CD4-positive, alpha-beta memory T cell (primary cell): ENCODE measurements around the gene RNF217. TPM values are rescaled to one million over a fixed set of nuclear protein-coding genes. Genes with fewer than 3 reads are reported as not detected.

Experiments used
- CTCF ChIA-PET: fragments of 350-600 bp; sonication (Branson Sonifier 250); formaldehyde crosslinking; loops from one replicate; lab custom pipeline; 2021; ENCODE audit warnings: inconsistent platforms; ENCODE audit not compliant: partially characterized antibody; lab: Charles Lee
- POLR2A ChIA-PET: fragments of 350-600 bp; sonication (Branson Sonifier 250); formaldehyde crosslinking; loops from one replicate; lab custom pipeline; 2021; ENCODE audit not compliant: partially characterized antibody; lab: Charles Lee
- DNase-seq, 5 donors: peaks; one replicate each; pipeline versions ENCODE4 v3.0.0 to v3.0.0-alpha.2; 2020 to 2022; ENCODE audit warnings: mixed read lengths in 1 of 5
- H3K27ac ChIP-seq: one replicate; pipeline ENCODE4 v1.7.0; 2013; ENCODE audit warnings: low read depth, low read length
- H3K27me3 ChIP-seq: 2 replicates; pipeline ENCODE4 v1.7.0; 2013; ENCODE audit warnings: mild to moderate bottlenecking, low read length, moderate library complexity; ENCODE audit not compliant: insufficient read depth
- H3K36me3 ChIP-seq: 2 replicates; pipeline ENCODE4 v1.7.0; 2013; ENCODE audit warnings: mild to moderate bottlenecking, low read length, moderate library complexity; ENCODE audit not compliant: insufficient read depth
- H3K4me1 ChIP-seq: 2 replicates; pipeline ENCODE4 v1.7.0; 2013; ENCODE audit warnings: mild to moderate bottlenecking, low read length, moderate library complexity; ENCODE audit not compliant: insufficient read depth
- H3K4me3 ChIP-seq, 2 donors: one replicate each; pipeline ENCODE4 v1.7.0; 2013; ENCODE audit warnings: low read length in 2 of 2, mild to moderate bottlenecking in 1 of 2
- H3K9me3 ChIP-seq, 2 donors: one replicate each; pipeline ENCODE4 v1.7.0; 2013; ENCODE audit warnings: low read length in 2 of 2, control low read depth in 1 of 2; ENCODE audit not compliant: control insufficient read depth in 1 of 2
- H3K27ac Mint-ChIP-seq, 7 donors: one replicate each; pipeline ENCODE4 v1.8.0; 2020 to 2021; ENCODE audit warnings: mixed read lengths in 7 of 7, mild to moderate bottlenecking in 6 of 7, inconsistent platforms in 3 of 7, moderate library complexity in 3 of 7
- H3K27me3 Mint-ChIP-seq, 2 donors: one replicate each; pipeline ENCODE4 v1.8.0; 2020 to 2021; ENCODE audit warnings: mixed read lengths in 2 of 2
- H3K36me3 Mint-ChIP-seq, 2 donors: one replicate each; pipeline ENCODE4 v1.8.0; 2020 to 2021; ENCODE audit warnings: mixed read lengths in 2 of 2, inconsistent platforms in 1 of 2, mild to moderate bottlenecking in 1 of 2
- H3K4me1 Mint-ChIP-seq, 4 donors: one replicate each; pipeline ENCODE4 v1.8.0; 2020 to 2021; ENCODE audit warnings: mixed read lengths in 4 of 4, mild to moderate bottlenecking in 1 of 4
- H3K4me3 Mint-ChIP-seq, 8 donors: one replicate each; pipeline ENCODE4 v1.8.0; 2020 to 2021; ENCODE audit warnings: mixed read lengths in 8 of 8, mild to moderate bottlenecking in 7 of 8, moderate library complexity in 6 of 8, inconsistent platforms in 3 of 8
- H3K9me3 Mint-ChIP-seq, 8 donors: one replicate each; pipeline ENCODE4 v1.8.0; 2020 to 2021; ENCODE audit warnings: mixed read lengths in 8 of 8, mild to moderate bottlenecking in 5 of 8, inconsistent platforms in 3 of 8, moderate library complexity in 1 of 8
- intact Hi-C: fragments of 100-400 bp; cut with micrococcal nuclease; formaldehyde crosslinking; loops from one replicate; pipeline ENCODE4 v1.15.1; 2023
- polyA plus RNA-seq, 2 donors: library from polyadenylated mRNA; unstranded; fragments of 300-500 nt; fragmentation: Illumina TruSeq; gene quantifications; one replicate each; pipeline ENCODE4 v1.2.3, GENCODE V29; 2021
- total RNA-seq, 2 experiments: library from RNA; stranded (reverse); gene quantifications; one replicate each; pipeline ENCODE4 v1.2.3, GENCODE V29; 2021

Gene RNF217
- total and polyA plus RNA-seq, 4 experiments from 2014 or later, result 0.03 to 0.86 (median 0.12) TPM

- H3K4me1 Mint-ChIP-seq, result no peaks in the 10 kb centered on the region
- H3K27me3 Mint-ChIP-seq, result peaks cover 3 to 5% of the 10 kb centered on the region in 2 donors
- H3K36me3 Mint-ChIP-seq, result no peaks in the 10 kb centered on the region
- no peak overlapping the region for H3K27ac Mint-ChIP-seq
- no peak for DNase-seq
- H3K27me3 ChIP-seq, result no peaks in the 10 kb centered on the region
- H3K4me3 ChIP-seq, result no peak overlapping the region
- H3K4me1 ChIP-seq, result no peaks in the 10 kb centered on the region
- ChIA-PET CTCF (interaction anchor here (1.4 kb wide), 1 partner anchor 243 kb away, joined by 4 read pairs; no protein-coding TSS in a partner anchor), POLR2A (no interaction called here)
- H3K27ac ChIP-seq, result no peak overlapping the region
- H3K36me3 ChIP-seq, result no peaks in the 10 kb centered on the region
- no peak overlapping the region for H3K4me3 Mint-ChIP-seq
- no peaks in the 10 kb centered on the region for H3K9me3 ChIP-seq
- intact Hi-C loops, result no loop called here
- peaks cover 0 to 11% (median 6%) of the 10 kb centered on the region in 8 donors for H3K9me3 Mint-ChIP-seq
Measured at GRCh38 chr6:125116710-125117109, 154.5 kb downstream of the RNF217 start.

DNA sequence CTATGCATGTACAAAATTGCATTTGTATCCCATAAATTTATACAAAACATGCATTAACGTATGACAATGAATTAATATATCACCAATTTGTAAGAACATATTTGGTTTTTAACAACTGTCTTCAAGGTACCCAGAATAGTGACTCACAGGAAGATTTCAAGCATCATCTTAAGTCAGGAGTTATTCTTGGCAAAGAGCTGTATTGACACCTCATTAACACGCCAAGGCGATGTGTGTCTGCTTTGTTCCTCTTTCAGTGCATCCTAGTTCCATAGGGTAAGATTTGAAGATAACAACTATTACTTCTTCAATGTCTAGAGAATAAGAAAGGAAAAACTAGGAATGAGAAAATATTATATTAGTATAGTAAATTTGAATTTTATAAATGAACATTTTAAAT lies 155.6 kb downstream of the RNF217 start:
- Histone ChIP-seq H3K4me1 (no peaks in the 10 kb centered on the region), H3K27ac (no peak overlapping the region), H3K4me3 (no peak overlapping the region), H3K36me3 (no peaks in the 10 kb centered on the region), H3K9me3 (no peaks in the 10 kb centered on the region), H3K27me3 (no peaks in the 10 kb centered on the region)
- DNase-seq, result no peak
- H3K4me3 Mint-ChIP-seq, result no peak overlapping the region
- no peak overlapping the region for H3K27ac Mint-ChIP-seq
- ChIA-PET CTCF (interaction anchor here (1.3 to 1.4 kb wide), 2 partner anchors 8 to 247 kb away, joined by 3 to 4 read pairs; no protein-coding TSS in a partner anchor), POLR2A (no interaction called here)
- intact Hi-C loops, result no loop called here
- no peaks in the 10 kb centered on the region for H3K4me1 Mint-ChIP-seq
- peaks cover 0 to 2% (median 0%) of the 10 kb centered on the region in 8 donors for H3K9me3 Mint-ChIP-seq
- peaks cover 3 to 8% of the 10 kb centered on the region in 2 donors for H3K27me3 Mint-ChIP-seq
- H3K36me3 Mint-ChIP-seq, result no peaks in the 10 kb centered on the region

DNA sequence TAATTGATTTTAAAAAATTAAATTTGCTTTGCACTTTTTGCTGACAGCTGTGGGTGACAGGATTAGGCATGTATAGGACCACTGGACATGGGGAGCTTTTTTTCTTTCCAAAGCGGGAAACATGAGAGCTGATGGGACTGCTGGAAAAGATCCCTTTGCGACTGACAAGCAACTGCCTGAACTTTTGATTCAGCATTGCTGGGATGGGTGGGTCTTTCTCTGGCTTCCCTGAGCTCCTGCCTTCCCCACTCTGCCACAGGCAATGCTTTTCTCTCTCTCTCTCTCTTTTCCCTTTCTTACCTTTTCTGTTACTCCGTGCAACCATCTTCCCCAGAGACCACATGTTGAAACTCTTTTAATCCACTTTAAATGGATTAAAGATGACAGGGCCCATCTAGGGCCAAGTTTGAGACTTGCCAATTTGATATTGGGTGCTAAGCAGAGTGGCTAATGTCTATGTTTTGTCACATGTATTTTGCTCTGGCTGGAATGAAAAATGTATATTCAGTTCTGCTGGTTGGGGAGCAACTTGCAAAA lies 157.9 kb downstream of the RNF217 start:
- no peaks in the 10 kb centered on the region for H3K4me1 Mint-ChIP-seq
- H3K4me3 Mint-ChIP-seq, result no peak overlapping the region
- Histone ChIP-seq H3K36me3 (no peaks in the 10 kb centered on the region), H3K4me3 (no peak overlapping the region), H3K27me3 (no peaks in the 10 kb centered on the region), H3K9me3 (no peaks in the 10 kb centered on the region), H3K27ac (no peak overlapping the region), H3K4me1 (no peaks in the 10 kb centered on the region)
- H3K9me3 Mint-ChIP-seq, result no peaks in the 10 kb centered on the region
- CTCF ChIA-PET, result interaction anchor here (1.5 kb wide), 1 partner anchor 8 kb away, joined by 4 read pairs; no protein-coding TSS in a partner anchor
- DNase-seq, result no peak
- no peak overlapping the region for H3K27ac Mint-ChIP-seq
- no peaks in the 10 kb centered on the region for H3K36me3 Mint-ChIP-seq
- POLR2A ChIA-PET, result no interaction called here
- H3K27me3 Mint-ChIP-seq, result peaks cover 3 to 10% of the 10 kb centered on the region in 2 donors
- intact Hi-C loops, result no loop called here

DNA sequence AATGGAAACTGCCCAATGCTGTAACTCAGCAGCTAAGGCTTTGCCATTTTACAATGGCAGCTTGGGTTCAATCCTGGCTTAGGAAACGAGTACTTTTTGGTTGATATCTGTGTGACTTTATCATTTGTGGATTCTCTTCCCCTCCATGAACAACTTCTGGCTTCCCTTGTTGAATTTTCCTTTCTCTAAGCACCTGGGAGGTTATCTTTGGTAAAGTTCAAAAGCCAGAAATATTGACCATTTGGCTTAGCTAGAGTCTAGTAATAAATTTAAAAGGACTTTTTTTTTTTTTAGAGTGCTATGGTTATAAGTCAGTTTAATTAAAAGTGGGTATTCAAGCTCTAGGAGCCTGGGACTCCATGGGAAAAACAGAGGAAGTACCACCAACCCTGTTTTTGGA lies 159.7 kb downstream of the RNF217 start:
- no peak overlapping the region for H3K4me3 Mint-ChIP-seq
- no peaks in the 10 kb centered on the region for H3K36me3 Mint-ChIP-seq
- intact Hi-C loops, result no loop called here
- H3K9me3 ChIP-seq, result no peaks in the 10 kb centered on the region
- H3K36me3 ChIP-seq, result no peaks in the 10 kb centered on the region
- no peak for DNase-seq
- no peaks in the 10 kb centered on the region for H3K4me1 Mint-ChIP-seq
- H3K27me3 Mint-ChIP-seq, result peaks cover 3 to 8% of the 10 kb centered on the region in 2 donors
- no peak overlapping the region for H3K27ac Mint-ChIP-seq
- ChIA-PET POLR2A (no interaction called here), CTCF (no interaction called here)
- H3K4me3 ChIP-seq, result no peak overlapping the region
- H3K27me3 ChIP-seq, result no peaks in the 10 kb centered on the region
- H3K9me3 Mint-ChIP-seq, result peaks cover 0 to 1% (median 0%) of the 10 kb centered on the region in 8 donors
- no peak overlapping the region for H3K27ac ChIP-seq
- no peaks in the 10 kb centered on the region for H3K4me1 ChIP-seq

DNA sequence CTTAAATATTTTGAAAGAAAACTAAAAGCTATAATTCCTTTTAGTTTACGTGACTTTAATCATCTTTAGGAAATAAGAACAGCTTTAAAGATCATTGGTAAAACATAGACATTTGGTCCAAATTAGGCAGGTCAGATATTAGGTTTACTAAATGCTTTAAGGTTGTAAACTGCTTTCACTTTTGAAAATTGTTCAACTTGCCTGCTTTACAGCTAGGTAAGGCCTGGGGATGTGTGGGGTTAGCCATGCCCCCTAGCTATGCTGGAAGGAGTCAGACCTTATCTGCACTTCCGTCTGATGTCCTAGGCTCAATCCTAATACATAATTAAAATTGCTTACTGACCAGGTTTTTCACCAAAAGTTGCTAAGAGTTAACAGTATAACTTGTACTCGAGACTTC lies 160.8 kb downstream of the RNF217 start:
- no peaks in the 10 kb centered on the region for H3K36me3 Mint-ChIP-seq
- Histone ChIP-seq H3K4me3 (no peak overlapping the region), H3K9me3 (no peaks in the 10 kb centered on the region), H3K27me3 (no peaks in the 10 kb centered on the region), H3K27ac (no peak overlapping the region), H3K4me1 (no peaks in the 10 kb centered on the region), H3K36me3 (no peaks in the 10 kb centered on the region)
- H3K4me3 Mint-ChIP-seq, result no peak overlapping the region
- H3K4me1 Mint-ChIP-seq, result no peaks in the 10 kb centered on the region
- no peak for DNase-seq
- POLR2A ChIA-PET, result no interaction called here
- peaks cover 0 to 5% (median 0%) of the 10 kb centered on the region in 8 donors for H3K9me3 Mint-ChIP-seq
- H3K27ac Mint-ChIP-seq, result no peak overlapping the region
- CTCF ChIA-PET, result interaction anchor here (4.1 kb wide), 1 partner anchor 9 kb away, joined by 17 read pairs; no protein-coding TSS in a partner anchor
- intact Hi-C loops, result no loop called here
- H3K27me3 Mint-ChIP-seq, result peaks cover 6 to 10% of the 10 kb centered on the region in 2 donors

DNA sequence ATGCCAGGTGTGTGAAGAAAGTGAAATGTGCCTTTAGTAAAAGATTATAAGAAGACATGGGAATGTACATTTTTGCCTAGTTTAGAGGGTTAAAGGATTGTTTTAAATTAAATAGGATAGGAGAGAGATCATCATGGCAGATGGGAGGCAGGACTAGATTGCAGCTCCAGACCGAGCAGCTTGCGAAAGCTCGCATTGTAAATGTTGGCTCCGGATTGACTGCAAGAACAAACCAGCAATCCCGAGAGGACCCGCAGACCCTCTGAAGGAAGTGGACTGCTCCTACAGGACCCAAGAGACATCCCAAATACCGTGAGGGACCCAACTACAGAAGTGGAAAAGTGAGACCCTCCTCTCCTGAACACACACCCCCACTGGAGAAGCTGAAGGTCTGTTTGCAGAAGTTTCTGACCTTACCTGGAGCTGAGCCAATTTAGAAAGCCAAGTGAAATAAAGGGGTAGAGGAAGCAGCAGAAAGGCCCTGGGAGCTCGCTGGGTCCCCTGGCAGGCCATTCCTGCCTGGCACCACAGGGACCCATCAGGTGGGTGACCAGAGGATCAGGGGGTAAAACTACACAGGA lies 161.3 kb downstream of the RNF217 start:
- POLR2A ChIA-PET, result no interaction called here

DNA sequence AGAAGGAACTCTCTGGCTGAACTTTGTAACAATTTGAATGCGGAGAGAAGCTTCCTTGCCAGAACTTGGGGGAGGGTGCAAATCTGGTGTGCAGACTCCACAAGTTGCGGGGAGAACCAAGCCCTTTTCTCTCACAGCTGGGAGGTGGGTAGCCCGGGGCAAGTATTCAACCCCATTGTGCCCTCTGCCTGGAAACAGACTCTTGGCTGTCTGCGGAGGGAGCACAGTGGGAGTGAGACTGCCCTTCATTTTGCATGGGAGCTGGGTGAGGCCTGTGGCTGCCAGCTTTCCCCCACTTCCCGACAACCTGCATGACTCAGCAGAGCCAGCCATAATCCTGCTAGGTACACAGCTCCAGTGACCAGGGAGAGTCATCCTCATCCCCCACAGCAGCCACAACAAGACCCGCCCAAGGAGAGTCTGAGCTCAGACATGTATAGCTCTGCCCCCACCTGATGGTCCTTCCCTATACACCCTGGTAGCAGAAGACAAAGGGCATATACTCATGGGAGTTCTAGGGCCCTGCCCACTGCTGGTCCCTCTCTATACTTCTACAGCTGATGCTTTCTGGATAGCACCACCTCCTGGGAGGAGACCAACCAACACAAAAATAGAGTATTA lies 161.9 kb downstream of the RNF217 start:
- H3K4me3 ChIP-seq, result no peak overlapping the region
- no peaks in the 10 kb centered on the region for H3K36me3 Mint-ChIP-seq
- POLR2A ChIA-PET, result no interaction called here
- H3K9me3 Mint-ChIP-seq, result peaks cover 0 to 5% (median 0%) of the 10 kb centered on the region in 8 donors
- H3K4me1 ChIP-seq, result no peaks in the 10 kb centered on the region
- no peaks in the 10 kb centered on the region for H3K4me1 Mint-ChIP-seq
- no peaks in the 10 kb centered on the region for H3K27me3 ChIP-seq
- DNase-seq, result no peak
- no peak overlapping the region for H3K27ac ChIP-seq
- CTCF ChIA-PET, result interaction anchor here (1.0 to 4.1 kb wide), 2 partner anchors 10 to 31 kb away, joined by 3 to 17 read pairs; no protein-coding TSS in a partner anchor
- no peak overlapping the region for H3K27ac Mint-ChIP-seq
- H3K36me3 ChIP-seq, result no peaks in the 10 kb centered on the region
- no peak overlapping the region for H3K4me3 Mint-ChIP-seq
- intact Hi-C loops, result no loop called here
- H3K27me3 Mint-ChIP-seq, result peaks cover 6 to 10% of the 10 kb centered on the region in 2 donors
- H3K9me3 ChIP-seq, result no peaks in the 10 kb centered on the region

More for the DNA sequence above, 161.3 kb downstream of the RNF217 start:
- H3K9me3 Mint-ChIP-seq, result peaks cover 0 to 5% (median 0%) of the 10 kb centered on the region in 8 donors
- no peaks in the 10 kb centered on the region for H3K4me1 Mint-ChIP-seq
- H3K4me3 Mint-ChIP-seq, result no peak overlapping the region
- CTCF ChIA-PET, result interaction anchor here (1.0 to 4.1 kb wide), 2 partner anchors 9 to 32 kb away, joined by 3 to 17 read pairs; no protein-coding TSS in a partner anchor
- H3K27ac Mint-ChIP-seq, result no peak overlapping the region
- peaks cover 6 to 10% of the 10 kb centered on the region in 2 donors for H3K27me3 Mint-ChIP-seq
- Histone ChIP-seq H3K4me3 (no peak overlapping the region), H3K9me3 (no peaks in the 10 kb centered on the region), H3K4me1 (no peaks in the 10 kb centered on the region), H3K27me3 (no peaks in the 10 kb centered on the region), H3K36me3 (no peaks in the 10 kb centered on the region), H3K27ac (no peak overlapping the region)
- DNase-seq, result no peak
- H3K36me3 Mint-ChIP-seq, result no peaks in the 10 kb centered on the region
- intact Hi-C loops, result no loop called here
